GM12878 (cell line): Measurements from ENCODE around the gene FASN.

Experiments
- CHD2 ChIP-seq: IDR thresholded peaks from 2 replicates; pipeline ENCODE4 v1.6.1; 2011; ENCODE audit warnings: low read depth, low read length, improper control_type of control experiment, borderline replicate concordance
- DPF2 ChIP-seq: fragments of 450-650 bp; IDR thresholded peaks from 2 replicates; pipeline ENCODE4 v1.6.1; 2017; ENCODE audit warnings: mild to moderate bottlenecking
- HDAC6 ChIP-seq: fragments of 200-600 bp; sonication (generic); IDR thresholded peaks from one replicate; pipeline ENCODE4 v1.8.0; 2017; ENCODE audit warnings: antibody characterized with exemption; ENCODE audit not compliant: unreplicated experiment
- TCF7 ChIP-seq: IDR thresholded peaks from 2 replicates; pipeline ENCODE4 v1.6.1; 2014; ENCODE audit warnings: antibody characterized with exemption, borderline replicate concordance
- TF ChIP-seq, protein P1 (sequence below), 3 experiments: IDR thresholded peaks in 2 of 3; conservative IDR thresholded peaks in 1 of 3; 2 replicates each; pipeline ENCODE4 v1.5.1; 2011; ENCODE audit warnings: low read depth in 3 of 3, low read length in 3 of 3, mild to moderate bottlenecking in 3 of 3, control low read depth in 2 of 3, moderate library complexity in 2 of 3, inconsistent platforms in 1 of 3, mixed read lengths in 1 of 3; ENCODE audit not compliant: control insufficient read depth in 2 of 3, insufficient read depth in 1 of 3; ENCODE audit errors: extremely low read depth in 1 of 3
- TF ChIP-seq, protein P2 (sequence below): IDR thresholded peaks from 2 replicates; pipeline ENCODE4 v1.6.1; 2011; ENCODE audit warnings: borderline replicate concordance, low read depth, mild to moderate bottlenecking, moderate library complexity, mixed read lengths, low read length; ENCODE audit not compliant: insufficient read depth; ENCODE audit errors: extremely low read length

DNA sequence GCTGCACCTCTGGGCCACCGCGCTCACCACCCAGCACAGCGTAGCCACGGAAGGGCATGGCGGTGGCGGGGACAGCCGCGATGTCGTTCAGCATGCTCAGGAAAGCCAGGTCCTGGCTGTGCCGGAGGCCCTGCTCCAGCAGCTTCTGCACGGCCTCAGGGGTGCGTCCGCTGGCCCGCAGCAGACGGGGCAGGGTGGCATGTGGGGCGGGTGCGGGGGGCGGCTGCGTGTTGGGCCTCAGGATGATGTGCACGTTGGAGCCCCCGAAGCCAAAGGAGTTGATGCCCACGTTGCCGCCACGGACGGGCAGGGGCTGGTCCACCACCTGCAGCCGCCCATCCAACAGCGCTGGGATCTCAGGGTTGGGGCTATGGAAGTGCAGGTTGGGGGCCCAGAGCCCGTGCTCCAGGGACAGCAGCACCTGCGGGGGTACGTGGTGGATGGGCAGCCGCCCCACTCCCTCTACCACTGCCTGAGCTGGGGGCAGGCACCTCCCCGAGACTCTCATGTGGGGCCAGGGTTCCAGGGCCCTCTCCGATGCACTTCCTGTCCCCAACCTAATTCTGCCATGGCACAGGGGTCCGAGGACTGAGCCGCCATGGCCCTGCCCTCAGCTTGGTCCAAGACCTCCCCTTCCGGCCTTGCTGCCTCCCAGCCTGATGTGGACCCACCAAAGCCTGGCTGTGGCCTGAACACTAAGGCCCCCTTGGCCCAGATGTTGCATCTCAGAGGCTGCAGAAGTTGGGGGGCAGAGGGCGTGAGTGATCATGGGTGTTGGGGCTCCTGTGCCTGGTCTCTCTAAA lies 6.6 kb downstream of the FASN start:
- TF ChIP-seq HDAC6: no peak
- no peak for TF ChIP-seq CHD2
- TF ChIP-seq TCF7: no peak
- TF ChIP-seq, protein P1, sequence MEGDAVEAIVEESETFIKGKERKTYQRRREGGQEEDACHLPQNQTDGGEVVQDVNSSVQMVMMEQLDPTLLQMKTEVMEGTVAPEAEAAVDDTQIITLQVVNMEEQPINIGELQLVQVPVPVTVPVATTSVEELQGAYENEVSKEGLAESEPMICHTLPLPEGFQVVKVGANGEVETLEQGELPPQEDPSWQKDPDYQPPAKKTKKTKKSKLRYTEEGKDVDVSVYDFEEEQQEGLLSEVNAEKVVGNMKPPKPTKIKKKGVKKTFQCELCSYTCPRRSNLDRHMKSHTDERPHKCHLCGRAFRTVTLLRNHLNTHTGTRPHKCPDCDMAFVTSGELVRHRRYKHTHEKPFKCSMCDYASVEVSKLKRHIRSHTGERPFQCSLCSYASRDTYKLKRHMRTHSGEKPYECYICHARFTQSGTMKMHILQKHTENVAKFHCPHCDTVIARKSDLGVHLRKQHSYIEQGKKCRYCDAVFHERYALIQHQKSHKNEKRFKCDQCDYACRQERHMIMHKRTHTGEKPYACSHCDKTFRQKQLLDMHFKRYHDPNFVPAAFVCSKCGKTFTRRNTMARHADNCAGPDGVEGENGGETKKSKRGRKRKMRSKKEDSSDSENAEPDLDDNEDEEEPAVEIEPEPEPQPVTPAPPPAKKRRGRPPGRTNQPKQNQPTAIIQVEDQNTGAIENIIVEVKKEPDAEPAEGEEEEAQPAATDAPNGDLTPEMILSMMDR (IDR thresholded peaks at IDR 0.05 in 2 of 3, conservative IDR thresholded peaks at IDR 0.05 in 1 of 3; ENCODE audit: control insufficient read depth in 2 of 3, extremely low read depth in 1 of 3, insufficient read depth in 1 of 3, low read depth in 3 of 3, low read length in 3 of 3): no peak
- no peak for TF ChIP-seq DPF2
- TF ChIP-seq, protein P2, sequence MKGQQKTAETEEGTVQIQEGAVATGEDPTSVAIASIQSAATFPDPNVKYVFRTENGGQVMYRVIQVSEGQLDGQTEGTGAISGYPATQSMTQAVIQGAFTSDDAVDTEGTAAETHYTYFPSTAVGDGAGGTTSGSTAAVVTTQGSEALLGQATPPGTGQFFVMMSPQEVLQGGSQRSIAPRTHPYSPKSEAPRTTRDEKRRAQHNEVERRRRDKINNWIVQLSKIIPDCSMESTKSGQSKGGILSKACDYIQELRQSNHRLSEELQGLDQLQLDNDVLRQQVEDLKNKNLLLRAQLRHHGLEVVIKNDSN: no peak
